Adrenal gland (tissue), 12 donors: ENCODE results near the gene MYO1E. TPM values are rescaled to one million over a fixed set of nuclear protein-coding genes. Genes with fewer than 3 reads are reported as not detected.

Experiments used
- DNase-seq, 7 donors: peaks; one replicate each; pipeline ENCODE4 v3.0.0-alpha.2; 2019 to 2020
- H3K27ac ChIP-seq, 5 donors: fragments of 200-600 bp; sonication (generic) in 4 of 5; 1 replicate in 3 of 5; 2 replicates in 2 of 5; pipeline versions ENCODE4 v1.5.1 to v1.8.0; 2016 to 2020; ENCODE audit warnings: mild to moderate bottlenecking in 1 of 5
- H3K27me3 ChIP-seq: fragments of 200-600 bp; 2 replicates; pipeline ENCODE4 v1.8.0; 2021
- H3K36me3 ChIP-seq, 2 donors: fragments of 200-600 bp; replicated peaks in 1 of 2; 1 replicate in 1 of 2; 2 replicates in 1 of 2; pipeline versions ENCODE4 v1.5.1 to v1.8.0; 2018 to 2022
- H3K4me1 ChIP-seq, 2 donors: fragments of 200-600 bp; replicated peaks in 1 of 2; 1 replicate in 1 of 2; 2 replicates in 1 of 2; pipeline versions ENCODE4 v1.5.1 to v1.8.0; 2018 to 2021
- H3K4me3 ChIP-seq, 4 donors: fragments of 200-600 bp; sonication (generic) in 3 of 4; one replicate each; pipeline ENCODE4 v1.5.1; 2016 to 2018
- H3K9me3 ChIP-seq, 3 donors: fragments of 200-600 bp; sonication (generic) in 1 of 3; replicated peaks in 1 of 3; 1 replicate in 2 of 3; 2 replicates in 1 of 3; pipeline versions ENCODE4 v1.5.1 to v1.8.0; 2016 to 2021
- CTCF ChIP-seq, 6 experiments: fragments of 450-650 bp in 4 of 6; fragments of 200-600 bp in 2 of 6; sonication (generic) in 1 of 6; IDR thresholded peaks; 1 replicate in 5 of 6; 2 replicates in 1 of 6; pipeline versions ENCODE4 v1.5.1 to v1.8.0; 2016 to 2021; ENCODE audit warnings: antibody characterized with exemption in 6 of 6, mild to moderate bottlenecking in 2 of 6, moderate library complexity in 1 of 6
- POLR2A ChIP-seq, 2 donors: fragments of 450-650 bp; IDR thresholded peaks; one replicate each; pipeline ENCODE4 v1.6.1; 2017; ENCODE audit warnings: antibody characterized with exemption in 2 of 2, mild to moderate bottlenecking in 2 of 2, moderate library complexity in 1 of 2
- WGBS, 4 donors: extraction: QIAGEN DNeasy Blood & Tissue Kit in 2 of 4; methylation state at CpG; one replicate each; pipeline versions ENCODE4 v1.1.5 to v1.1.7; 2013 to 2017; 5-methylcytosine and 5-hydroxymethylcytosine counted together
- intact Hi-C, 2 donors: fragments of 100-400 bp; cut with DNase I; formaldehyde crosslinking; loops; one replicate each; pipeline versions ENCODE4 v1.14.1 to v1.15.0; 2022 to 2023
- polyA plus RNA-seq, 3 donors: library from polyadenylated mRNA; stranded (reverse); fragments of 200-250 nt in 2 of 3; fragments of 350-450 nt in 1 of 3; fragmentation: Illumina TruSeq in 1 of 3; extraction: RNeasy Lipid Tissue Mini Kit (QIAGEN cat#74804) in 1 of 3; gene quantifications; one replicate each; pipeline ENCODE4 v1.2.3, GENCODE V29; 2013 to 2014
- total RNA-seq, 9 donors: library from RNA; depleted of rRNA in 4 of 9; stranded (reverse); fragments of >200 nt in 4 of 9; fragments of 120-200 nt in 1 of 9; fragmentation: NEBNext Ultra II Directional in 1 of 9; extraction: Animal tissue kit (Norgen Biotek cat#: 25700) in 1 of 9; gene quantifications; one replicate each; pipeline versions ENCODE4 v1.1.0 to v1.2.4, GENCODE V29; 2013 to 2023
- donor health status: healthy with polysubstance abuse.
- donor health status: Bipolar disorder and iron deficiency.
- donor health status: DM: yes; HTN: yes; CAD: no.
- donor health status: DM: no; HTN: no; CAD: no.
- donor health status: DM: no; HTN: no; CAD: no.
- donor health status: DM: yes; HTN: yes; CAD: no.

The MYO1E gene
- total and polyA plus RNA-seq, 12 donors, result 11.9 to 50.8 (median 26.0) TPM

GRCh38 chr15:59237924-59238331, 134.7 kb downstream of the MYO1E start:
- intact Hi-C loops, result no loop called here
- H3K4me1 ChIP-seq, result peaks cover 0 to 5% of the 10 kb centered on the region in 2 donors
- WGBS, 4 donors, result 69 to 75% (median 71%) methylated on average over 5 of the region's 5 CpGs
- H3K36me3 ChIP-seq, result no peaks in the 10 kb centered on the region
- H3K9me3 ChIP-seq, result no peaks in the 10 kb centered on the region
- no peaks in the 10 kb centered on the region for H3K27me3 ChIP-seq
- H3K27ac ChIP-seq, result no peak overlapping the region
- no peak overlapping the region for H3K4me3 ChIP-seq
- DNase-seq, result peak in 1 of 7 donors; percentile 8
- TF ChIP-seq POLR2A (IDR thresholded peaks at IDR 0.05), result no peak
- no peak for TF ChIP-seq CTCF (IDR thresholded peaks at IDR 0.05)

DNA sequence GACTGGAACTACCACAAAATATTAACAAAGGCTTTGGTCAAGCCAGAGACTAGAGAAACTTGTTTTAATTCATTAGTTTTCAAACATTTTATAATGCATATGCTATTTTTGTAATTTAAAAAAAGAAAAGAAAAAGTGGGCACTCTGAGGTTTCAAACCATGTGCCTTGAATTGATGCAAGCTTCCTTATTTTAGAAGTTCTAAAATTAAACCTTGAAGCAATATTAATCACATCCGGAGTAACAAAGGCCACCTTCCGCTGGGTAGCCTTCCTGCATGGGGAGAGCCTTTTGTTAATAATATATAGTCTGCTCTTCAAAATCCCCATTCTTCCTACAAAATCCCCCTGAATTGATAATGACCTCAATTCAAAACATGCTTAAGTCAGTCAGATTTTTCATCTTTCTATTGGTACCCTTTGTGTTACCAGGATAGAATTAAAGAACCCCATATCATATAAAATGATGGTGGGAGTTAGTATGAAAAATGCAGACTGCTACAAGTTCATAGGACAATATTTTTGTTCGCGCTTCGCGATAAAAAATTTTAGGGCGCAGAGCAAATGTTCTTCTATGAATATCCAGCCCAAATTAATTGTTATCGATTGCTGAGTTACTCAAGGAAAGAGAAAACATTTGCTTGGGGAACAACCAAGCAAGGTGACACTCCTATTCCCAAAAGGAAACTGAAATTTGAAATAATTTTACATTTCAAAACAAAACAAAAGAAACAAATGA, 135.4 kb downstream of the MYO1E start:
- TF ChIP-seq CTCF (IDR thresholded peaks at IDR 0.05) (no peak), POLR2A (IDR thresholded peaks at IDR 0.05) (no peak)
- 80 to 83% (median 81%) methylated on average over 8 of the region's 8 CpGs for WGBS, 4 donors
- H3K27me3 ChIP-seq, result no peaks in the 10 kb centered on the region
- H3K27ac ChIP-seq, result no peak overlapping the region
- H3K4me3 ChIP-seq, result no peak overlapping the region
- H3K9me3 ChIP-seq, result no peaks in the 10 kb centered on the region
- no peaks in the 10 kb centered on the region for H3K36me3 ChIP-seq
- no peak for DNase-seq
- peaks cover 0 to 11% of the 10 kb centered on the region in 2 donors for H3K4me1 ChIP-seq
- intact Hi-C loops, result no loop called here

DNA sequence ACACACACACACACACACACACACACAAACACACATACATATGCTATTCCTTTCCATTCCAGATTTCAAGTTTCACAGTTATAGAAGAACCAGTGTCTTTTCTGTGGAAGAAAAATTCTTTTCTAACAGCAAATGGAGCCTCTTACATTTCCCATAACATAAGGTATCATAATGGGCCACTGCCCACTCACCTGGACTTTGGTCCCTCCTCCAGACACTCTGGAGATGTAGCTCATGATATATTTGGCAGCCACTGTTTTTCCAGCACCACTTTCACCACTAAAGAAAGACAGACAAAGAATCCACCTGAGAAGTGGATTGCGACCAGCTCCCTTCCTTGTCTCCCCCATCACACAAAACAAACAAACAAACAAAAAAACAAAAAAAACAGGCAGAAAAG, 136.3 kb downstream of the MYO1E start:
- DNase-seq, result no peak
- no peaks in the 10 kb centered on the region for H3K9me3 ChIP-seq
- no peaks in the 10 kb centered on the region for H3K36me3 ChIP-seq
- TF ChIP-seq CTCF (IDR thresholded peaks at IDR 0.05) (no peak), POLR2A (IDR thresholded peaks at IDR 0.05) (no peak)
- intact Hi-C loops, result no loop called here
- H3K4me1 ChIP-seq, result peaks cover 0 to 14% of the 10 kb centered on the region in 2 donors
- no peak overlapping the region for H3K4me3 ChIP-seq
- H3K27me3 ChIP-seq, result no peaks in the 10 kb centered on the region
- H3K27ac ChIP-seq, result no peak overlapping the region
- WGBS, 4 donors, result 97 to 100% (median 100%) methylated on average over 1 of the region's 1 CpG

- WGBS, 4 donors, result 46 to 73% (median 55%) methylated on average over 1 of the region's 1 CpG
- intact Hi-C loops, result no loop called here
- peak overlapping the region in 1 of 5 donors; percentile 13 for H3K27ac ChIP-seq
Observed at GRCh38 chr15:59232476-59232875, 140.2 kb downstream of the MYO1E start.

More at GRCh38 chr15:59232476-59232875, 140.2 kb downstream of the MYO1E start:
- Histone ChIP-seq H3K4me1 (peaks cover 0 to 14% of the 10 kb centered on the region in 2 donors), H3K4me3 (no peak overlapping the region), H3K27me3 (no peaks in the 10 kb centered on the region), H3K9me3 (no peaks in the 10 kb centered on the region), H3K36me3 (no peaks in the 10 kb centered on the region)
- TF ChIP-seq CTCF (IDR thresholded peaks at IDR 0.05), result no peak
- TF ChIP-seq POLR2A (IDR thresholded peaks at IDR 0.05), result no peak
- no peak for DNase-seq
